HUDEP-2 (cell line): ENCODE results near the gene DGKB.

Experiments used
- DNase-seq, 76 experiments: peaks; one replicate each; lab custom pipeline; 2025; ENCODE audit not compliant: unreplicated experiment in 76 of 76; lab: John Stamatoyannopoulos, UW

The DGKB gene

GRCh38 chr7:14828053-14828452 is 74.5 kb downstream of the DGKB start:
- no peak for DNase-seq

DNA sequence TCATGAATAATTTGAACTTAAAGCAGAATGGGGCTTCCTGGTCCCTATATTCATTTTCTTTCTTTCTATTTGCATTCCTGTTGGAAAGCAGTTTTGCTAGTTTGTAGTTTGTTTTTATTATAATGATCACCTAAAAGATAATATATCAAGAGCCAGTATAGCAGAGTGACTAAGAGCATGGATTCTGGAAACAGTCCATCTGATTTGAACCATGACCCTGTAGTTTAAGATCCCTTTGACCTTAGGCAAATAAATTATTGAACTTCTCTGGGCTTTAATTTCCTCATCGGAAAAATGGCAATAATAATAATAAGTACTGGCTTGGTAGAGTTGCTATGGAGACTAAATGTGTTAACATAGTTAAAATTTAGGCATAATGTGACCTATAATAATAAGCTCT is 76.1 kb downstream of the DGKB start:
- no peak for DNase-seq

DNA sequence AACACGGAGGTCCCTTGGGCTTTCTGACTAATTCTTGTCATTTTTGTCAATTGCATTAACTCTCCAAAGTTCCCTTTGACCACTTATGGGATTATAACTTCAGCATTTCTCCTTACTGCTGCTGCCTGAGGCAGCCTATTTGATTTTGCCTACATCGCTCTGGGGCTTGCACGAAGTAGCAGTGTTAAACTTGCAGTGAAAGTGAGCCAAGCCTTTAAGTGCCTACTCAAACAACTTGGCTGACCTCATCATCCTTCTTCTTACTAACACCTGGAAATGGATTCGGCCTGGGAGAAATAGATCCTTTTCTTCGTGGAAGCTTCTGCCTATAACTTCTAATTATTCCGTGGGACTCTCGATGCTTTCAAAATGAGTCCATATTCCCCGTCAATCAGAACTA is 76.6 kb downstream of the DGKB start:
- DNase-seq: no peak

- DNase-seq: no peak
These were observed 80.1 kb downstream of the DGKB start for GRCh38 chr7:14822481-14822854.

GRCh38 chr7:14821757-14822480 is 80.6 kb downstream of the DGKB start:
- DNase-seq: no peak

- DNase-seq: no peak
These were observed 83.7 kb downstream of the DGKB start for GRCh38 chr7:14818871-14819270.

- no peak for DNase-seq
These were observed 84.5 kb downstream of the DGKB start for GRCh38 chr7:14817829-14818614.

GRCh38 chr7:14807507-14807906 is 95.0 kb downstream of the DGKB start:
- DNase-seq: no peak

DNA sequence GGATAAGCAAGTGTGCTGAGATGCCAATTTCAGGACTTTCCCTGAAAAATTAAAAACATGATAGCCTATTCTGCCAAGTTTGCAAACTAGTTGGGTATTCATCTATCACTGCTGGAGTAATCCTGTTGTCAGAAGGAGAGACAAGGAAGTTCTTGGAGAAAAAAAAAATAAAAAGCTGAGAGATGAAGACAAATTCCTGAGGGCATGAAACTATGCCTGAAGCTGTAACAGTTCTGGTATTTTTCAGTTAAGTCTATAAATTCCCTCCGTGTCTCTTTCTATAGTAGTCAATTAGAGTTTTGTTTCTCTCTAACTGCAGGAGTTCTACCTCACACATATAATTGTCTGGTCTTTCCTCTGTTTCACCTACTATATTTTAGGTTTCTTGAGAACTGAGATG is 95.7 kb downstream of the DGKB start:
- no peak for DNase-seq

DNA sequence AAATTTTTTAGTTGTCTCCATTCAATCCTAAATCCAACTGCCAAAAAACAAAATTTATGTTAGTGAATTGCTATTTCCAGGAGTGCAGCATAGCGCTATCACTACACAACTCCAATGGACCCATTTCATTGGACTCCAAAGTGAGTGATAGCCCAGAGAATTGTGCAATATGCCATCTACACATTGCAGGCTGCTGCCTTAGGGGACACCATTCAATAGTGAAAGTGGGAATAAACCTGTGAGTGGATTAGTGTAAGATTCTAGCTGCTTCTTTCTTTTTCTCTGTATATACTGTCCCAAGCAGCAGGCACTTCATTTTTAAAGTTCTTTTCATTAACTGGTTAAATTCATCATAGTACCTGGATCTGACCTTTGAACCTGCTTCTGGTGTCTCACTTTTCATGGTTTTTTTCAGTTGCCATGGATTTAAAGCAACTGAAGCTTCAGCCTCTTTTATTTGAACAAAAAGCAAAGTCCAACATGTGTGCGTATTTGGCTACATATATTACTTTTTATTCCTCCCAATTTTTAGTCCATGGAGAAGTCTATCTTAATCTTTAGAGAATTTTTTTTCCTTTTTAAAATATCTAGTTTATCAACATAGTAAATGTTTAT is 97.3 kb downstream of the DGKB start:
- no peak for DNase-seq

DNA sequence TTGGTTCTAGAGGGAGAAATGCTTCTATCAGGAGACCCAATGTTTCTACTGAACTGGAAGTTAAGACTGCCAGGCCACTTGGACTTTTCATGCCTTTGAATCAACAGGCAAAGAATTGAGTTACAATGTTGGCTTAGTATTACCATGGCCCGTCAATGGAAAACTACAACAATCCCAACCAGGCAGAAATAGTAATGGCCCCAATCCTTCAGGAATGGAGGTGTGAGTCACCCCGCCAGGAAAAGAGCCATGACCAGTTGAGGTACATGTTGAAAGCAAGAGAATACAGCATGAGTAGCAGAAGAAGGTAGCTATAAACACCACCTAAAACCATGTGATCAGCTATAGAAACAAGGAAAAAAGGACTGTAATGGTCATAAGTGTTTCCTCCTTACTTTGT is 101.9 kb downstream of the DGKB start:
- no peak for DNase-seq

DNA sequence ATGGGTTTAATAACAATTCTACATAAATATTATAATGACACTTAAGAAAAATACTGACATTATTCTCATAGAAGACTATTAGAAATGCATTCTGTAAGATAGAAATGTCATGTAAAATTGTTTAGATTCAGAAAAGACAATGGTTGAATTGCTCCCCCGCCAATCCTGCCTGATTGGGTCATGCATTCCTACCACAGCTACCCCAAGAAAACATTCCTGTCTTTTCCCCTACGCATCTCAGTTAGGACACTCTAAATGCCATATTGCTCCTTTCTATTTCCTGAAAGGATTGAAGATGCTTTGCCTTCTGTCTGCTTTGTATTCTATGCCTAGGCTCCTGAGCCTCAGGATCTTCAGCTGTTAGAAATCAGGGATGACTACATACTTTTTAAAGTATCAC is 109.4 kb downstream of the DGKB start:
- DNase-seq: no peak

GRCh38 chr7:14787551-14787950 is 115.0 kb downstream of the DGKB start:
- DNase-seq: no peak

- no peak for DNase-seq
These were observed 116.1 kb downstream of the DGKB start for GRCh38 chr7:14786314-14786895.

DNA sequence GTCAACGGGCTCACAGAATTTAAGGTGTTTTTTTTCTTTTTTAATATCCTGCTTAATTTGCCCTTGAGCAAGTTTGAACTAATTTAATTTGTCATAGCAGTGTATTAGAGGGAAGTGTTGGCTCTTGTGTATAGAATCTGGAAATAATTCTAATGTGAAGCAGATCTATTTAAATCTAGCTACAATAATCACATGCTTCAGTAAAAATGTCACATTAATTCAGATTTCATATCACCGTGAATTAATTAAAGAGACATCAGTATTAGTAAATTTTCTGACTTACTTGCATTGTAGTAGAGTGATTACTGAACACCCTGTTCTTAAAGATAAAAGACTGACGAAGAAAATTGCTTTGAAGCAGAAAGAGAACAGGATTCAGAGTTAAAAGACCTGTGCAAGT is 124.7 kb downstream of the DGKB start:
- DNase-seq: no peak

- DNase-seq: no peak
These were observed 126.3 kb downstream of the DGKB start for GRCh38 chr7:14776266-14776665.

GRCh38 chr7:14773729-14774271 is 128.8 kb downstream of the DGKB start:
- DNase-seq: no peak

GRCh38 chr7:14770614-14771013 is 131.9 kb downstream of the DGKB start:
- DNase-seq: no peak

DNA sequence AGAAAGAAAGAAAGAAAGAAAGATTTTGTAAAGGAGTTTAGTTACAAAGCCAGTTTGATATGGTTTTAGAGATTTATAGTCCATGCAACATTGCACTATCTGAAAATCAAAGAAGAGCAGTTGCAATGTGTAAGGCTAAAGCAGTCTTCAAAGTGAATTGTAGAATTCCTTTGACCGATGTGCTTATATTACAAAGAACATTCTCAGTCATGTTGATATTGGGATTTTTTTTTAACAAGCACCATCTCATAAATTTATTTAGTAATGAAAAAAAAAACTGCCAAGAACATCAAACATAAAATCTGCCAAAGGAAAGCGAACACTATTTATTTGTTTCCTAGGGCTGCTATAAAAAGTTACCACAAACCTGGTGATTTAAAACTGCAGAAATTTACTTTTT is 133.3 kb downstream of the DGKB start:
- no peak for DNase-seq

DNA sequence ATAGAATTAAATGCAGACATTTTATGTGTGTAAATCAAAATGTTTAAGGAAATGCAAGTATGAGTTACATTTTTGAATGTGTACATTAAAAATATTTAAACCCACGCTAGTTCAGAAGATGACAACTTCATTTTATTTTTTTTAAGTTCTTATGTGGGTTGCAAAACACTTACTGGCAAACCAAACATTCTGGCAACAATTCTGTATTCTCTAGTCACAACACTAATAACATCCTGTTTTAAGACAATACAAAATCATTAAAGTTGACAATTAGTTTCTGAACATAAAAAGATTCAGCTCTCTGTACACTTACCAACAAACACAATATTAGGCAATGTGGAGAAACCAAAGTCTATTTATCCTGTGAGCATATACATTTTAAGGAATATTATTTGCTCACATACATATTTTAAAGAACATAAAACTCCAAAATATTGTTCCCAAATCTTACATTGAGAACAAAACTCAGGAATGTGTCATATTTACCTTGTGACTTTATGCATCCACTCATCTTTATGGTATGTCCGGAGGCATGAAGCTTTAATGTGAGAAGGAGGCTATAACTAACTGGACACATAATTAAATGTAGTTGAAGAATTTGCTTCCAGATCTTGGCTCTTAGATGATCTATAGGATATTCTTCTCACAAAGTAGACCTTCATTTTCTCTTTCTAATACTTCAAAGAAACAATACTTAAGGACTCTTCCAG is 134.7 kb downstream of the DGKB start:
- no peak for DNase-seq

DNA sequence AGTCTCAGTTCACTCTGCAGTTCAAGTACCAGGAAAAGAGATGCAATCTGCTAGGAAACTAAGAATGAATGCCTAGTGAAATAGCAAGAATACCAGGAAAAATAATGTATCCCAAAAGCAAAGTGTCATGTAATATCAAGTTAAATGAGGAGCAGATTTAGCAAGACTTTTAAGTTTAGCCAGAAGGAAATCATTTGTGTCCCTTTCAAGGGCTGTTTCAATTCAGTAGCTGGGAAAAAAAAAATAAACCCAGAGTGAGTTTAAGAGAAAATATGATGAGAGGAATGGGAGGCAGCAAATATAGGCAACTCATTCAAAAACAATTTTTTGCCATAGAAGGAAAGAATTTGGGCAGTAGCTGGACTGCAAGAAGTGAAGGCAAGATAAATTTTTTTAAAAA is 135.8 kb downstream of the DGKB start:
- DNase-seq: no peak
